Measurements from ENCODE around the gene CSPG4. TPM values are rescaled to one million over a fixed set of nuclear protein-coding genes. Genes with fewer than 3 reads are reported as not detected.
"Not testable (repeated sequence)": the region's sequence is repeated elsewhere in the genome, so short reads cannot be mapped to it uniquely, and the experiment has no call there.

CSPG4 gene
- total and polyA plus RNA-seq, 2 of the 13 experiments (the other 11 are each of a cell fraction or from before 2014, with no cell fraction given) = 0.01 to 0.04 TPM

DNA sequence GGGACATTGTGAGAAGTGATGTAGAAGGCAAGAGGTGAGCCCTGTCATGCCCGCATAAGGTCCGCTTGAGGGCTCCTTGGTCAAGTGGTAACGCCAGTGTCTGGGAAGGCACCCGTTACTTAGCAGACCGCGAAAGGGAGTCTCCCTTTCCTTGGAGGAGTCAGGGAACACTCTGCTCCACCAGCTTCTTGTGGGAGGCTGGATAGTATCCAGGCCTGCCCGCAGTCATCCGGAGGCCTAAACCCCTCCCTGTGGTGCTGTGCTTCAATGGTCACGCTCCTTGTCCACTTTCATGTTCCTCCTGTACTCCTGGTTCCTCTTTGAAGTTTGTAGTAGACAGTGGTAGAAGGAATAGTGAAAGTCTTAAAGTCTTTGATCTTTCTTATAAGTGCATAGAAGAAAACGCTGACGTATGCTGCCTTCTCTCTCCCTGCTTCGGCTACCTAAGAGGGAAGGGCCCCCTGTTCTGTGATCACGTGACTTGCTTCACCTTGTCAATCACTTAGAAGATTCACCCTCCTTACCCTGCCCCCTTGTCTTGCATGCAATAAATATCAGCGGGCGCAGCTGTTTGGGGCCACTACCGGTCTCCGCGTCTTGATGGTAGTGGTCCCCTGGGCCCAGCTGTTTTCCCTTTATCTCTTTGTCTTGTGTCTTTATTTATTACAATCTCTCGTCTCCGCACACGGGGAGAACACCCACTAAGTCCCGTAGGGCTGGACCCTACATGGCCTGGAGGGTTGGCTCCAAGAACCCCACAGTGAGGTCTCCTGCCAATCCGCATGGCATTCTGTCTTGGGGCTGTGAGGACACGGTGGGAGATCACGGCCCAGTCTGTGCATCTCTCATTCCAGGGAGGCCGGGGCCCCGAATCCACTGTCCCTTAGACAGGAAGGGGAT lies 22.5 kb upstream of the CSPG4 start:
- not testable (repeated sequence) for FAIRE-seq; BruUV-seq (replicated peaks)

GRCh38 chr15:75733761-75734651 lies 21.4 kb upstream of the CSPG4 start:
- Histone ChIP-seq H3K4me3 (replicated peaks in 1 of 3; ENCODE audit: insufficient read depth in 1 of 3, low read depth in 2 of 3, low read length in 3 of 3) (no peak overlapping the region), H3K9me3 (ENCODE audit: low read length) (no peaks in the 10 kb centered on the region), H3K79me2 (ENCODE audit: insufficient read depth, low read length) (no peaks in the 10 kb centered on the region), H3K27ac (ENCODE audit: extremely low read length, insufficient read depth, low read length) (no peak overlapping the region), H3K9ac (ENCODE audit: insufficient read depth, low read depth, low read length) (no peak overlapping the region), H3K27me3 (ENCODE audit: control insufficient read depth in 1 of 2, insufficient read depth in 2 of 2, low read length in 2 of 2) (no peaks in the 10 kb centered on the region), H3K36me3 (replicated peaks in 1 of 2; ENCODE audit: control insufficient read depth in 1 of 2, insufficient read depth in 2 of 2, low read length in 2 of 2) (no peaks in the 10 kb centered on the region), H3K4me1 (ENCODE audit: insufficient read depth, low read length) (peaks cover 14% of the 10 kb centered on the region), H4K20me1 (ENCODE audit: insufficient read depth, low read length) (no peaks in the 10 kb centered on the region), H2AFZ (ENCODE audit: low read length) (no peak overlapping the region), H3K4me2 (ENCODE audit: low read depth, low read length) (no peak overlapping the region)
- BruUV-seq (replicated peaks) = no TSS peak
- WGBS (ENCODE audit: low lambda C conversion rate) = 79% methylated on average over 12 of the region's 14 CpGs
- FAIRE-seq (no peak), ATAC-seq (no peak), DNase-seq (ENCODE audit: low spot score) (no peak)
- in situ Hi-C loops (cut with HindIII; ENCODE audit: extremely low pct_ligation_motif_present, low pct_unique_long_range_greater_than_20kb) = no loop called here
- intact Hi-C loops (cut with micrococcal nuclease; ENCODE audit: unreplicated experiment) = no loop called here
- ChIA-PET CTCF (ENCODE audit: low intra/inter-chr PET ratio, low total read pairs) (no interaction called here), POLR2A (no interaction called here)
- no peak for TF ChIP-seq EHMT2 (IDR thresholded peaks at IDR 0.05; ENCODE audit: borderline replicate concordance, low read depth, low read length)
- TF ChIP-seq ZNF615 (CRISPR knock-in tag; IDR thresholded peaks at IDR 0.05; ENCODE audit: borderline replicate concordance) = no peak
- no peak for TF ChIP-seq GABPB1 (CRISPR knock-in tag; IDR thresholded peaks at IDR 0.05)
- TF ChIP-seq NRL (CRISPR knock-in tag; IDR thresholded peaks at IDR 0.05; ENCODE audit: borderline replicate concordance) = no peak
- no peak for TF ChIP-seq ZNF704 (CRISPR knock-in tag; IDR thresholded peaks at IDR 0.05; ENCODE audit: borderline replicate concordance)
- TF ChIP-seq ZNF781 (CRISPR knock-in tag; IDR thresholded peaks at IDR 0.05; ENCODE audit: borderline replicate concordance, not compliant biosample characterization) = no peak

More for the DNA sequence above, 22.5 kb upstream of the CSPG4 start:
- H3K27ac ChIP-seq (ENCODE audit: extremely low read length, insufficient read depth, low read length); CTCF ChIA-PET (ENCODE audit: low intra/inter-chr PET ratio, low total read pairs); ATAC-seq; H3K4me3 ChIP-seq (replicated peaks in 1 of 3; ENCODE audit: insufficient read depth in 1 of 3, low read depth in 2 of 3, low read length in 3 of 3); H3K4me2 ChIP-seq (ENCODE audit: low read depth, low read length); H3K79me2 ChIP-seq (ENCODE audit: insufficient read depth, low read length); H3K36me3 ChIP-seq (replicated peaks in 1 of 2; ENCODE audit: control insufficient read depth in 1 of 2, insufficient read depth in 2 of 2, low read length in 2 of 2); H2AFZ ChIP-seq (ENCODE audit: low read length); DNase-seq (ENCODE audit: low spot score); H3K9ac ChIP-seq (ENCODE audit: insufficient read depth, low read depth, low read length); intact Hi-C loops (cut with micrococcal nuclease; ENCODE audit: unreplicated experiment); in situ Hi-C loops (cut with HindIII; ENCODE audit: extremely low pct_ligation_motif_present, low pct_unique_long_range_greater_than_20kb); H3K9me3 ChIP-seq (ENCODE audit: low read length); H3K27me3 ChIP-seq (ENCODE audit: control insufficient read depth in 1 of 2, insufficient read depth in 2 of 2, low read length in 2 of 2); H4K20me1 ChIP-seq (ENCODE audit: insufficient read depth, low read length); POLR2A ChIA-PET: not testable (repeated sequence)
- 88% methylated on average over 23 of the region's 27 CpGs for WGBS (ENCODE audit: low lambda C conversion rate)
- 0 out of 2 replicates have a peak, but pooled peaks have one; percentile 13 for TF ChIP-seq RAD51 (IDR thresholded peaks at IDR 0.05; ENCODE audit: borderline replicate concordance)
- peaks cover 19% of the 10 kb centered on the region for H3K4me1 ChIP-seq (ENCODE audit: insufficient read depth, low read length)

All from HepG2 (cell line).